HG02798 (cell line): ENCODE results near the gene UBE2E1.

Experiments used
- ATAC-seq: cut with Tn5 transposase; IDR thresholded peaks from one replicate; pipeline ENCODE4 v1.9.1; 2021; ENCODE audit warnings: mild to moderate bottlenecking; ENCODE audit not compliant: unreplicated experiment, poor library complexity

UBE2E1 gene

GRCh38 chr3:23817508-23818223 lies 11.9 kb downstream of the UBE2E1 start:
- no peak for ATAC-seq

GRCh38 chr3:23819599-23820360 lies 14.0 kb downstream of the UBE2E1 start:
- peak; percentile 71 for ATAC-seq

GRCh38 chr3:23820888-23821287 lies 15.1 kb downstream of the UBE2E1 start:
- ATAC-seq = no peak

- no peak for ATAC-seq
Measured at GRCh38 chr3:23821858-23822257, 16.1 kb downstream of the UBE2E1 start.

- no peak for ATAC-seq
Measured at GRCh38 chr3:23822559-23822958, 16.8 kb downstream of the UBE2E1 start.

DNA sequence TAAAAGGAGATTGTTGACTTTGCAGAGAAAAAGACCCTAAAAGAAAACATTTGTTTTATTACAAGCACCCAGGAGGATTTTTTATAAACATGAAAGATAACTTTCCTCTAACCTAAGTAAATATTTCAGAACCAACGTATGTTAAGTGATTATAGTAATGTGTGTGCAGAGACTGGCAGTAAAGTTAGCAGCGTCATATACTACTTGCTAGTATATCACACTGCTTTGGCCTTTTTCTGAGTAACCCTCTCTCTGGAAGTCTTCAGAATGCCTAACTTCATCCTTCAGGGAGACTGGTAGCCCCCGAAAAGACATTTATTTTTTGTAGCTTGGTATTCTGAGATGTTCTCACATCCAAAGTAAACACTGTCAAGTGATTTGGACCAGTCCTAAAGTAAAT lies 17.9 kb downstream of the UBE2E1 start:
- no peak for ATAC-seq

- ATAC-seq = no peak
Measured at GRCh38 chr3:23824699-23825444, 19.1 kb downstream of the UBE2E1 start.

GRCh38 chr3:23825802-23826201 lies 20.0 kb downstream of the UBE2E1 start:
- ATAC-seq = no peak

- ATAC-seq = no peak
Measured at GRCh38 chr3:23826382-23827064, 20.8 kb downstream of the UBE2E1 start.

DNA sequence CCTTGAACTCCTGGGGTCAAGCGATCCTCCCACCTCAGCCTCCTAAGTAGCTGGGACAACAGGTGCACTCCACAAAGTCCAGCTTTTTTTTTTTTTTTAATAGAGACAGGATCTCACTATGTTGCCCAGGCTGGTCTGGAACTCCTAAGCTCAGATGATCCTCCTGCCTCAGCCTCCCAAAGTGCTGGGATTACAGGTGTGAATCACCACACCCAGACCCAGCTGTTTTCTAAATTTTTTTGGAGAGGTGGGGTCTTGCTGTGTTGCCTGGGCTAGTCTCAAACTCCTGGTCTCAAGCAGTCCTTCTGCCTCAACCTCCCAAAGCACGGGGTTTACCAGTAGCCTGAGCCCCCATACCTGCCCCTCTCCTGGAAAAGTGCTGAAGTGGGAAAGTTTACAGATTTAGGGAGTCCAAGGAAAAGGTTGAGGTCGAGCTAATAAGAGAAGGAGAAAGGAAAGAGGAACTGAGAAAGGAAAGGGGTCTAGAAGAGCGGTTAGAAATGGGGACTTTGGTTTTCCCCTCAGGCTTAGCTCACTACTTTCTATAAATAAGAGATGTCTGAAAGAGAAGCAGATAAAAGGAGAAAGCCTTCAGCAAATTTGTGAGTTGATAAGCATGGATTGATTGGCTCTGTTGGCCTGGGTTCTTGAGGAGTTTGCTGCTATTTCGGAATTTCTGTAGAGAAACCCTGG lies 23.6 kb downstream of the UBE2E1 start:
- peak; percentile 73 for ATAC-seq

GRCh38 chr3:23830869-23831484 lies 25.2 kb downstream of the UBE2E1 start:
- peak; percentile 87 for ATAC-seq

- peak; percentile 5 for ATAC-seq
Measured at GRCh38 chr3:23831517-23832394, 26.0 kb downstream of the UBE2E1 start.

DNA sequence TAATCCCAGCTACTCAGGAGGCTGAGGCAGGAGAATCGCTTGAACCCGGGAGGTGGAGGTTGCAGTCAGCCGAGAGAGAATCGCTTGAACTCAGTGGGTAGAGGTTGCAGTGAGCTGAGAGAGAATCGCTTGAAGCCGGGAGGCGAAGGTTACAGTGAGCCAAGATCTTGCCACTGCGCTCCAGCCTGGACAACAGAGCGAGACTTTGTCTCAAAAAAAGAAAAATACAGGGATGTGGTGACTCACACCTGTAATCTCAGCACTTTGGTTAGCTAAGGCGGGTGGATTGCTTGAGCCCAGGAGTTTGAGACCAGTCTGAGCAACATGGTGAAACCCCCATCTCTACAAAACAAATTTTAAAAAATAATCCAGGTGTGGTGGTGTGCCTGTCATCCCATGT lies 26.8 kb downstream of the UBE2E1 start:
- ATAC-seq = no peak

DNA sequence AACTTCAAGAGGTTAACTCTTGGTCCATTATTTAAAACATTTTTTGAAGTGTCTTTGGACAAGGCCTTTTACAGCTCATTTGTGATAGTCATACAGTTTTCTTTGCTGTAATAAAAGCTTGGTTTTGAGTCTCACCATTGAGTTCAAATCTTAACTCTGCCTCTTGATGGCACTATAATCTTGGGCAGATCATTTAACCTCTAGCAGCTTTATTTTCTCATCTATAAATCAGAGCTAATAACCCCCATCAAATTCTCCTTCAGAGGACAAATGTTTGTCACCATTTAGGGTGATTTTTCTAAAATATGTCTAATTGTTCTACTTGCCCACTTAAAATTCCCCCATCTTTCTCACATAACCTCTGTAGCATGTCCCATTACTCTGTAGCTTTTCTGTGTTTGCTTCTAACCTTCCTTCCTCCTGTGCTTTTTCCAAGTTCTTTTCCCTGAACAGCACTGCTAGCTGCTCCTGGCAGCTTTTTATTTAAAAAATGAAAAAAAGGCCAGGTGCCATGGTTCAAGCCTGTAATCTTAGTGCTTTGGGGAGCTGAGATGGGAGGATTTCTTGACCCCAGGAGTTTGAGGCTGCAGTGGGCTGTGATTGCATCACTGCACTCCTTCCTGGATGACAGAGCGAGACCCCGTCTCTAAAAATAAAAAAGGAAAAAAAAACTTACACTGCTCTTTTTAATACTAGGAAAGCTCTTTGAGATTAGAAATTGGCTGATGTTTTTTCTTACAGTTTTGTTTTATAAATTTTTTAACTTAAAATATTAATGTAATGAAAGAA lies 28.5 kb downstream of the UBE2E1 start:
- no peak for ATAC-seq

GRCh38 chr3:23835087-23835486 lies 29.3 kb downstream of the UBE2E1 start:
- no peak for ATAC-seq

DNA sequence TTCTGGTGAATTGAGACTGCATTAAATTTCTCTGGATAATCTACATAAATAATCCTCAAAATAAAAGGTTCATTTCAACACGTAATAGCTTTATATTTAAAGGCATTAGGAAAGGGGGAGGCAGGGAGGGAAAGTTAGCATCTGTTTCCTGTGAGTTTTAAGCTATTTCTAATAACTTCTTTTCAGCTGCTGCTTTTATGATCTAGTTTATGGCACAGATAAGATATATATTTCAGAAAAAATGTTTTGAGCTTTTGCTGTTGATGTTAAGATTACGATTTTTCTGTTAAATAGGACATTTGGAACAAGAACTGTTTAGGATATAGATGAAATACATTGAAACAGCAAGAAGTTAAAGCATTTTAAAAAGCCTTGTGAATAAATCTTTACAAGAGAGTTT lies 30.0 kb downstream of the UBE2E1 start:
- ATAC-seq = no peak

DNA sequence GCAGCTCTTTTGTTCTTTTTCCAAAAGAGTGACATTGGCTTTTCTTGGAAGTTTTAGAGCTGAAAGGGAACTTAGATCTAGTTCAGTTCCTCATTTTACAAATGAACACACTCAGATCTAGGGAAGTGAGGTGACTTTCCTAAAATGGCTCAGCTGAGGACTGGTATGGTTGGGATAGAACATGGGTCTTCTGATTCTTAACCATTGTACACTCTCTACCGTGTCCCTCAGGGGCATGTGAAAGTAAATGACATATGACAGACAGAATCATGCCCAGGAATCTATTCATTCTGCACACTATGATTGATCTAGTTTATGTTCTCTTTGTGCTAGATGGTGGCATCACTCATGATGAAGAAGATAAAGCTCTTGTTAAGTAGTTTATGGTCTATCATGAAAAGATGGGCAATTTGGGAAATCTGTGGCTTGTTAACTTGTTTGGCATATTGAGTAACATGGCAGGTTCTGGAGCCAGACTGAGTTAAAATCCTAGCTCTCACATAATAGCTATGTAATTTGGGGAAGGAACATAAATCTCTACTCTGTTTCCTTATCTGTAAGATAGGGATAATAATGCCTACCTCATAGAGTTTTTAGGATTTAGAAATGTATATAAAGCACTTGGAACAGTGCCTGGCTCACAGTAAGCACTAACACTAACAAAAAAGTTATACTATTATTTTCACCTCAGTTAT lies 30.9 kb downstream of the UBE2E1 start:
- no peak for ATAC-seq
